Right forelimb (tissue), 1 donor: ENCODE results near the gene ZNF649.

Experiments
- DNase-seq: peaks from one replicate; pipeline ENCODE4 v3.0.0-alpha.2; 2018

ZNF649 gene

GRCh38 chr19:51887522-51888498, 17.0 kb downstream of the ZNF649 start, which contains the start of gene ZNF577:
ZNF577 (minus strand) TSS chr19:51887951; CDS start chr19:51880382, 7,569 bp downstream.
- peak; percentile 96 for DNase-seq

DNA sequence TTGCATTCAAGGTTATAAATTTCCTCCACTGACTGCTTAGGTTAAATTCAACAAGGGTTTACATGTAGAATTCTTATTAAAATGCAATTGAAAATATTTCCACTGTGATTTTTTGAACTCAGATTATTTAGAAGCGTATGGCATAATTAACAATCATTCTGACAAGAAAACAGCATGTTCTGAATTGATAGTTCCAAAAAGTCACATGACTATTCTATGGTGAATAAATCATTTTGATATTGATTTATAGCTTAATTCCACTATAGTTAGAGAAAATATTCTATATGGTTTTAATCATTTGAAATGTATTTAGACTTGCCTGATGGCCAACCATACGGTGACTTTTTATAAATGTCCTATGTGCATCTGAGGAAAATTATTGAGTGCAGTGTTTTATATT, 20.1 kb downstream of the ZNF649 start:
- no peak for DNase-seq

DNA sequence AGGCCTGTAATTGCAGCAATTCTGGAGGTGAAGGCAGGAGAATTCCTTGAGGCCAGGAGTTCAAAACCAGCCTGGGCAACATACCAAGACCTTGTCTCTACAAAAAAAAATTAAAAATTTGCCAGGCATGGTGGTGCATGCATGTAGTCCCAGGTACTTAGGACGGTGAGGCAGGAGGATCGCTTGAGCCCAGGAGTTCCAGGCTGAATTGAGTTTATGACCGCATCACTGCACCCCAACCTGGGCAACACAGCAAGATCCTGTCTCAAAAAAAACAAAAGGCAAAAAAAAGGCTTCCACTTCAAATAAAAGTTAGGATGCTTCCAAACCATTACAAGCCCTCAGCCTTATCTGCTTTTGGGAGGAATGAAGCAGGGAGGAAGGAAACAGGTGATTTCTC, 22.3 kb downstream of the ZNF649 start:
- no peak for DNase-seq

DNA sequence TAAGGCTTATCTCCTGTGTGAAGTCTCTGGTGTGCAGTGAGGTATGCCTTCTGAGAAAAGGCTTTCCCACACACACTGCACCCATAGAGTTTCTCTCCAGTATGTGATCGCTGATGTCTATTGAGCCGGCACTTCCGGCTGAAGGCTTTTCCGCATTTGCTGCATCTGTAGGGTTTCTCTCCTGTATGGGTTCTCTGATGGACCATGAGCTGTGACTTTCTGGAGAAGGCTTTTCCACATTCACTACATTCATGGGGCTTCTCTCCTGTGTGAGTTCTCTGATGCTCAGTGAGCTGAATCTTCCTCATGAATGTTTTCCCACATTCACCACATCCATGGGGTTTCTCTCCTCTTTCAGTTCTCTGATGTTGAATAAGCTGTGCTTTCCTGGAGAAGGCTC, 31.7 kb downstream of the ZNF649 start:
- DNase-seq: no peak

GRCh38 chr19:51861870-51862622, 42.8 kb downstream of the ZNF649 start:
- no peak for DNase-seq
